Measurements from ENCODE around the gene PIK3CB. TPM values are rescaled to one million over a fixed set of nuclear protein-coding genes. Genes with fewer than 3 reads are reported as not detected.

Gene PIK3CB
- total and polyA plus RNA-seq, 10 of the 15 experiments (the other 5 are each of a cell fraction or from before 2014, with no cell fraction given), result 5.0 to 18.4 (median 10.4) TPM

- no peak overlapping the region for H2AFZ ChIP-seq (ENCODE audit: control insufficient read depth, low read depth, low read length)
- H3K4me3 ChIP-seq, result no peak overlapping the region
- no peaks in the 10 kb centered on the region for H3K27me3 ChIP-seq (replicated peaks in 1 of 2; ENCODE audit: control insufficient read depth in 2 of 2, insufficient read depth in 2 of 2, low read length in 1 of 2)
- intact Hi-C loops (cut with micrococcal nuclease; ENCODE audit: unreplicated experiment), result no loop called here
- H3K36me3 ChIP-seq (ENCODE audit: control insufficient read depth in 2 of 2, insufficient read depth in 2 of 2, low read length in 1 of 2), result no peaks in the 10 kb centered on the region
- RAD21 ChIA-PET (ENCODE audit: unreplicated experiment), result interaction anchor here (0.7 kb wide), 1 partner anchor 296 kb away, joined by 4 read pairs; no protein-coding TSS in a partner anchor
- WGBS (ENCODE audit: insufficient coverage, insufficient replicate concordance, low lambda C conversion rate, missing lambda C conversion rate), result 37% methylated on average over 2 of the region's 2 CpGs
- no peaks in the 10 kb centered on the region for H4K20me1 ChIP-seq (ENCODE audit: control insufficient read depth, insufficient read depth)
- DNase-seq (ENCODE audit: low read depth, low spot score) (no peak), ATAC-seq (no peak), FAIRE-seq (no peak)
- no peaks in the 10 kb centered on the region for H3K79me2 ChIP-seq (ENCODE audit: control insufficient read depth, insufficient read depth, low read length)
- in situ Hi-C loops (cut with MboI), result no loop called here
- H3K9ac ChIP-seq (ENCODE audit: control insufficient read depth, insufficient read depth, low read length), result no peak overlapping the region
- BruUV-seq (replicated peaks), result no TSS peak
- TF ChIP-seq ELK1 (IDR thresholded peaks at IDR 0.05; ENCODE audit: low read depth, low read length) (no peak), HDAC2 (IDR thresholded peaks at IDR 0.05) (no peak)
- CTCF ChIA-PET, result no interaction called here
- H3K27ac ChIP-seq (ENCODE audit: control insufficient read depth, insufficient read depth), result no peak overlapping the region
- no peaks in the 10 kb centered on the region for H3K4me1 ChIP-seq (ENCODE audit: control insufficient read depth, insufficient read depth, low read length)
- H3K9me3 ChIP-seq (replicated peaks; ENCODE audit: control insufficient read depth, insufficient read depth, low read length), result peaks cover 4% of the 10 kb centered on the region; the same call in 1 of the 3 replicates
- POLR2A ChIA-PET, result no interaction called here
- SMC1A ChIA-PET (ENCODE audit: uncharacterized antibody, unreplicated experiment), result interaction anchor here (0.6 kb wide), 1 partner anchor 274 kb away, joined by 3 read pairs; no protein-coding TSS in a partner anchor
- no peak overlapping the region for H3K4me2 ChIP-seq (ENCODE audit: control insufficient read depth, insufficient read depth)
These were observed 42.5 kb upstream of the PIK3CB start for GRCh38 chr3:138877226-138877625.

- H3K9me3 ChIP-seq (replicated peaks; ENCODE audit: control insufficient read depth, insufficient read depth, low read length), result peaks cover 4% of the 10 kb centered on the region; the same call in 1 of the 3 replicates
- no peaks in the 10 kb centered on the region for H3K27me3 ChIP-seq (replicated peaks in 1 of 2; ENCODE audit: control insufficient read depth in 2 of 2, insufficient read depth in 2 of 2, low read length in 1 of 2)
- ChIA-PET CTCF (no interaction called here), SMC1A (ENCODE audit: uncharacterized antibody, unreplicated experiment) (no interaction called here), POLR2A (no interaction called here), RAD21 (ENCODE audit: unreplicated experiment) (no interaction called here)
- no peak overlapping the region for H3K9ac ChIP-seq (ENCODE audit: control insufficient read depth, insufficient read depth, low read length)
- BruUV-seq (replicated peaks), result no TSS peak
- H2AFZ ChIP-seq (ENCODE audit: control insufficient read depth, low read depth, low read length), result peak overlapping the region; percentile 37; the same call in 1 of the 2 replicates
- no peaks in the 10 kb centered on the region for H3K79me2 ChIP-seq (ENCODE audit: control insufficient read depth, insufficient read depth, low read length)
- no peak overlapping the region for H3K4me3 ChIP-seq
- H3K27ac ChIP-seq (ENCODE audit: control insufficient read depth, insufficient read depth), result no peak overlapping the region
- FAIRE-seq (peak; percentile 23), DNase-seq (ENCODE audit: low read depth, low spot score) (no peak), ATAC-seq (peak; percentile 36; the same call in 1 of the 3 replicates)
- no peaks in the 10 kb centered on the region for H4K20me1 ChIP-seq (ENCODE audit: control insufficient read depth, insufficient read depth)
- TF ChIP-seq CREM (IDR thresholded peaks at IDR 0.05; ENCODE audit: low read depth) (0 out of 2 replicates have a peak, but pooled peaks have one; percentile 20), CEBPZ (IDR thresholded peaks at IDR 0.05; ENCODE audit: low read depth, low read length) (no peak), GABPA (IDR thresholded peaks at IDR 0.05; ENCODE audit: low read depth) (0 out of 2 replicates have a peak, but pooled peaks have one; percentile 41), NRF1 (conservative IDR thresholded peaks at IDR 0.05; ENCODE audit: low read depth, low read length) (no peak), PAX8 (IDR thresholded peaks at IDR 0.05) (no peak), CEBPB (IDR thresholded peaks at IDR 0.05; ENCODE audit: borderline replicate concordance in 1 of 2, low read depth in 2 of 2, low read length in 2 of 2) (no peak)
- in situ Hi-C loops (cut with MboI) (no loop called here), intact Hi-C loops (cut with micrococcal nuclease; ENCODE audit: unreplicated experiment) (no loop called here)
- no peaks in the 10 kb centered on the region for H3K36me3 ChIP-seq (ENCODE audit: control insufficient read depth in 2 of 2, insufficient read depth in 2 of 2, low read length in 1 of 2)
- 72% methylated on average over 12 of the region's 12 CpGs for WGBS (ENCODE audit: insufficient coverage, insufficient replicate concordance, low lambda C conversion rate, missing lambda C conversion rate)
- no peaks in the 10 kb centered on the region for H3K4me1 ChIP-seq (ENCODE audit: control insufficient read depth, insufficient read depth, low read length)
- no peak overlapping the region for H3K4me2 ChIP-seq (ENCODE audit: control insufficient read depth, insufficient read depth)
These were observed 41.3 kb upstream of the PIK3CB start for GRCh38 chr3:138875754-138876664.
